H1 (cell line): ENCODE results near the gene C10orf95. TPM values are rescaled to one million over a fixed set of nuclear protein-coding genes. Genes with fewer than 3 reads are reported as not detected.

ENCODE experiments used
- ASH2L ChIP-seq: fragments of 200-600, 300-600 bp; sonication (generic); IDR thresholded peaks from one replicate; pipeline ENCODE4 v1.7.1; 2017; ENCODE audit warnings: low read length
- CHD7 ChIP-seq: fragments of 300-600 bp; sonication (generic); IDR thresholded peaks from 2 replicates; pipeline ENCODE4 v1.7.1; 2012; ENCODE audit warnings: low read length, moderate library complexity, mild to moderate bottlenecking, inconsistent platforms; ENCODE audit not compliant: insufficient replicate concordance
- CTBP2 ChIP-seq: IDR thresholded peaks from 2 replicates; pipeline ENCODE4 v1.7.0; 2011; ENCODE audit warnings: borderline replicate concordance, mild to moderate bottlenecking, moderate library complexity, mixed read lengths, low read length; ENCODE audit not compliant: insufficient read depth, insufficient read length
- HDAC2 ChIP-seq, 2 experiments: fragments of 300-600 bp in 1 of 2; sonication (generic) in 1 of 2; IDR thresholded peaks; 2 replicates each; pipeline ENCODE4 v1.6.1; 2011 to 2012; ENCODE audit warnings: low read depth in 2 of 2, low read length in 2 of 2, mild to moderate bottlenecking in 2 of 2, moderate library complexity in 2 of 2, borderline replicate concordance in 1 of 2, inconsistent platforms in 1 of 2
- MAX ChIP-seq: IDR thresholded peaks from 2 replicates; pipeline ENCODE4 v1.6.1; 2012; ENCODE audit warnings: inconsistent platforms
- RFX5 ChIP-seq: IDR thresholded peaks from 2 replicates; pipeline ENCODE4 v1.6.1; 2011; ENCODE audit warnings: low read depth, low read length, improper control_type of control experiment, borderline replicate concordance
- SIN3A ChIP-seq, 2 experiments: IDR thresholded peaks in 1 of 2; conservative IDR thresholded peaks in 1 of 2; 2 replicates each; pipeline ENCODE4 v1.6.1; 2011 to 2012; ENCODE audit warnings: low read length in 2 of 2, improper control_type of control experiment in 1 of 2, low read depth in 1 of 2, mild to moderate bottlenecking in 1 of 2
- TBP ChIP-seq: IDR thresholded peaks from 2 replicates; pipeline ENCODE4 v1.6.1; 2011; ENCODE audit warnings: low read depth, low read length, improper control_type of control experiment
- TEAD4 ChIP-seq: IDR thresholded peaks from 2 replicates; pipeline ENCODE4 v1.6.1; 2012; ENCODE audit warnings: low read depth, low read length, inconsistent platforms, mixed read lengths
- polyA plus RNA-seq, 7 experiments: library from polyadenylated mRNA; depleted of rRNA in 3 of 7; stranded (reverse) in 5 of 7; unstranded in 2 of 7; fragments of >200 nt in 5 of 7; fragments of 200-250 nt in 2 of 7; gene quantifications; 1 replicate in 5 of 7; 2 replicates in 1 of 7; 4 replicates in 1 of 7; pipeline versions ENCODE4 v1.2.1 to v1.2.3, GENCODE V29; 2011 to 2013; ENCODE audit warnings: missing spikeins in 2 of 7, mixed read lengths in 2 of 7
- total RNA-seq: library from RNA; stranded (reverse); fragmentation: NEBNext Ultra II Directional; extraction: Animal tissue kit (Norgen Biotek cat#: 25700); gene quantifications from 2 replicates; pipeline ENCODE4 v1.2.1, GENCODE V29; 2021

C10orf95 gene
- total and polyA plus RNA-seq, 2 of the 8 experiments (the other 6 are each of a cell fraction or from before 2014, with no cell fraction given), result 0.34 to 0.48 TPM

- TF ChIP-seq CHD7, result no peak
- no peak for TF ChIP-seq SIN3A (conservative IDR thresholded peaks at IDR 0.05 in 1 of 2, IDR thresholded peaks at IDR 0.05 in 1 of 2; ENCODE audit: low read depth in 1 of 2, low read length in 2 of 2)
- peak; percentile 34; the same call in 1 of the 2 replicates for TF ChIP-seq MAX
- no peak for TF ChIP-seq CTBP2
- no peak for TF ChIP-seq TBP
- TF ChIP-seq RFX5, result no peak
- TF ChIP-seq HDAC2 (IDR thresholded peaks at IDR 0.05; ENCODE audit: borderline replicate concordance in 1 of 2, low read depth in 2 of 2, low read length in 2 of 2), result 0 out of 4 replicates have a peak, but pooled peaks of 1 of the 2 experiments have one; percentile 11
- peak; percentile 62 for TF ChIP-seq ASH2L
- no peak for TF ChIP-seq TEAD4
Observed at GRCh38 chr10:102410429-102411073, 40.8 kb downstream of the C10orf95 start (continued).
